ENCODE results near the gene NOX5.
A peak's percentile ranks its signal among the peaks of the same experiment; 100 is the strongest.

DNA sequence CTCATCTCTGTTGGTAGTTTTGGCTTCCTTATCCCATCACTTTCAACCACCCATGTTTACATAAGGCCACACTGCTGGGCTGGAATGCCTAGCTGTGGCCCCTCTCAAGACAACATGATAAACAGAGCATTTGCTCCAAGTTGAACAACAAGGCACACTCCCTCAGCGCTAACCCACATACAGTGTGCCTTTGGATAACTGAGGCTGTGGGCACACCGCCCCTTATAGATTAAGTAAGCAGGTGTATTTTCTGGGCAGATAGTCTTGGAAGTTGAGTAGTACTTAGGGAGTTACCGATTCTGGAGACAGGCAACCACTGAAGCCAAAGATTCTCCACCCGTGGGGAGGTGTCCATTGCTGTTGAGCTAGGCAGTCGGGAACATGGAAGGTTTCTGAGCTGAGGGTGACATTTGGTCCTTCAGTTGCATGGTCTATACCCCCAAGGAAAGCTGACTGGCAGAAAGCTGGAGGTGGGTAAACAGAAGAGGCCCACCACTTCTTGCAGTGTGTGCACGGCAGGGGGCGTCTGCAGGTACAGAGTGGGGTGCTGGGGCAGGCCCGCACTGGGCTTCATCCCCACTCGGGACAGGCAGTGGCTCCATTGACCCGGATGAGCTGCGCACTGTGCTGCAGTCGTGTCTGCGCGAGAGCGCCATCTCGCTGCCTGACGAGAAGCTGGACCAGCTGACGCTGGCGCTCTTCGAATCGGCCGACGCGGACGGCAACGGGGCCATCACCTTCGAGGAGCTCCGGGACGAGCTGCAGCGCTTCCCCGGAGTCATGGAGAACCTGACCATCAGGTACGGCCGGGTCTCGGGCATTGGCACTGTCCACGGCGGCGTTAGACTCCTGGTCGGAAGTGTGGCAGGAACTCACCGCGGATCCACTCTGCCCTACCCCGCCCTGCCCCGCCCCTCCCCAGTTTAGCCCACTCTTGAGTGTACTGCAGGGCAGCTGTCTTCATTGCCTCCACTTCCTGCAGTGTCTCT is 16.8 kb downstream of the NOX5 start:
- TF ChIP-seq, protein P1, sequence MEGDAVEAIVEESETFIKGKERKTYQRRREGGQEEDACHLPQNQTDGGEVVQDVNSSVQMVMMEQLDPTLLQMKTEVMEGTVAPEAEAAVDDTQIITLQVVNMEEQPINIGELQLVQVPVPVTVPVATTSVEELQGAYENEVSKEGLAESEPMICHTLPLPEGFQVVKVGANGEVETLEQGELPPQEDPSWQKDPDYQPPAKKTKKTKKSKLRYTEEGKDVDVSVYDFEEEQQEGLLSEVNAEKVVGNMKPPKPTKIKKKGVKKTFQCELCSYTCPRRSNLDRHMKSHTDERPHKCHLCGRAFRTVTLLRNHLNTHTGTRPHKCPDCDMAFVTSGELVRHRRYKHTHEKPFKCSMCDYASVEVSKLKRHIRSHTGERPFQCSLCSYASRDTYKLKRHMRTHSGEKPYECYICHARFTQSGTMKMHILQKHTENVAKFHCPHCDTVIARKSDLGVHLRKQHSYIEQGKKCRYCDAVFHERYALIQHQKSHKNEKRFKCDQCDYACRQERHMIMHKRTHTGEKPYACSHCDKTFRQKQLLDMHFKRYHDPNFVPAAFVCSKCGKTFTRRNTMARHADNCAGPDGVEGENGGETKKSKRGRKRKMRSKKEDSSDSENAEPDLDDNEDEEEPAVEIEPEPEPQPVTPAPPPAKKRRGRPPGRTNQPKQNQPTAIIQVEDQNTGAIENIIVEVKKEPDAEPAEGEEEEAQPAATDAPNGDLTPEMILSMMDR (IDR thresholded peaks at IDR 0.05) = peak; percentile 15 to 70 (median 41)
- TF ChIP-seq POLR2A (IDR thresholded peaks at IDR 0.05) = no peak

Data from esophagus squamous epithelium (tissue), 4 donors.